Neural cell (in vitro differentiated cells): Measurements from ENCODE around the gene EMC6. TPM values are rescaled to one million over a fixed set of nuclear protein-coding genes. Genes with fewer than 3 reads are reported as not detected.
"Not testable (repeated sequence)": the region's sequence is repeated elsewhere in the genome, so short reads cannot be mapped to it uniquely, and the experiment has no call there.

ENCODE experiments used
- H2AFZ ChIP-seq: fragments of 200-600, 300-800 bp; sonication (generic), shearing (Covaris generic); 2 replicates; pipeline ENCODE4 v1.6.0; 2014; ENCODE audit warnings: low read depth, mild to moderate bottlenecking, antibody characterized with exemption, low read length, moderate library complexity
- H3F3A ChIP-seq: fragments of 200-600 bp; shearing (Covaris generic); 2 replicates; pipeline ENCODE4 v1.6.1; 2016; ENCODE audit warnings: mild to moderate bottlenecking, moderate library complexity, mixed read lengths, antibody characterized with exemption, low read length; ENCODE audit not compliant: insufficient read depth, poor library complexity, severe bottlenecking
- H3K27ac ChIP-seq: fragments of 200-600, 300-800 bp; sonication (generic), shearing (Covaris generic); 2 replicates; pipeline ENCODE4 v1.5.1; 2014; ENCODE audit warnings: mild to moderate bottlenecking, low read length, moderate library complexity
- H3K27me3 ChIP-seq: fragments of 300-800, 200-600 bp; sonication (generic), shearing (Covaris generic); 2 replicates; pipeline ENCODE4 v1.6.0; 2014; ENCODE audit warnings: mild to moderate bottlenecking, low read depth, low read length, moderate library complexity; ENCODE audit not compliant: insufficient read depth
- H3K36me3 ChIP-seq: fragments of 300-800, 200-600 bp; sonication (generic), shearing (Covaris generic); 2 replicates; pipeline ENCODE4 v1.5.1; 2014; ENCODE audit warnings: mild to moderate bottlenecking, antibody characterized with exemption, low read length, moderate library complexity; ENCODE audit not compliant: insufficient read depth
- H3K4me2 ChIP-seq: fragments of 300-800, 200-600 bp; sonication (generic), shearing (Covaris generic); 2 replicates; pipeline ENCODE4 v1.6.0; 2014; ENCODE audit warnings: mild to moderate bottlenecking, low read length
- H3K4me3 ChIP-seq: fragments of 300-800, 200-600 bp; sonication (generic), shearing (Covaris generic); 2 replicates; pipeline ENCODE4 v1.5.1; 2014; ENCODE audit warnings: mild to moderate bottlenecking, low read length, moderate library complexity
- H3K79me2 ChIP-seq: fragments of 200-600 bp; shearing (Covaris generic); replicated peaks from 2 replicates; pipeline ENCODE4 v1.6.0; 2014; ENCODE audit warnings: mild to moderate bottlenecking, low read length, moderate library complexity; ENCODE audit not compliant: insufficient read depth
- H3K9ac ChIP-seq: fragments of 300-800, 200-600 bp; sonication (generic), shearing (Covaris generic); 2 replicates; pipeline ENCODE4 v1.6.1; 2016; ENCODE audit warnings: mild to moderate bottlenecking, low read length, mixed read lengths
- H3K9me2 ChIP-seq: fragments of 200-600 bp; shearing (Covaris generic); 2 replicates; pipeline ENCODE4 v1.6.1; 2016; ENCODE audit warnings: mild to moderate bottlenecking, low read length, mixed read lengths; ENCODE audit not compliant: insufficient read depth
- H3K9me3 ChIP-seq: fragments of 200-600, 300-800 bp; sonication (generic), shearing (Covaris generic); 2 replicates; pipeline ENCODE4 v1.6.1; 2016; ENCODE audit warnings: mild to moderate bottlenecking, mixed run types, low read length, moderate library complexity, mixed read lengths
- H4K20me1 ChIP-seq: fragments of 200-600 bp; shearing (Covaris generic); 2 replicates; pipeline ENCODE4 v1.6.1; 2016; ENCODE audit warnings: mild to moderate bottlenecking, mixed run types; ENCODE audit not compliant: insufficient read depth
- EP300 ChIP-seq: fragments of 450-650 bp; conservative IDR thresholded peaks from 2 replicates; pipeline ENCODE4 v1.6.1; 2014; ENCODE audit warnings: antibody characterized with exemption, mild to moderate bottlenecking, moderate library complexity; ENCODE audit not compliant: poor library complexity, severe bottlenecking
- EZH2 ChIP-seq: fragments of 200-600, 300-800 bp; shearing (Covaris generic), sonication (generic); IDR thresholded peaks from 2 replicates; pipeline ENCODE4 v1.6.1; 2014; ENCODE audit warnings: antibody characterized with exemption, low read length, borderline replicate concordance, mild to moderate bottlenecking; ENCODE audit not compliant: insufficient read depth, poor library complexity, severe bottlenecking
- MXI1 ChIP-seq: fragments of 450-650 bp; conservative IDR thresholded peaks from 2 replicates; pipeline ENCODE4 v1.6.1; 2014; ENCODE audit warnings: antibody characterized with exemption, mild to moderate bottlenecking; ENCODE audit not compliant: poor library complexity, severe bottlenecking
- POLR2AphosphoS5 ChIP-seq: IDR thresholded peaks from 2 replicates; pipeline ENCODE4 v1.6.1; 2012
- RAD21 ChIP-seq: fragments of 450-650 bp; conservative IDR thresholded peaks from 2 replicates; pipeline ENCODE4 v1.6.1; 2014; ENCODE audit warnings: antibody characterized with exemption, mild to moderate bottlenecking, moderate library complexity
- REST ChIP-seq: IDR thresholded peaks from 2 replicates; pipeline ENCODE4 v1.6.1; 2012; ENCODE audit warnings: borderline replicate concordance
- SMC3 ChIP-seq: fragments of 450-650 bp; conservative IDR thresholded peaks from 2 replicates; pipeline ENCODE4 v1.6.1; 2014; ENCODE audit warnings: antibody characterized with exemption, mild to moderate bottlenecking, moderate library complexity; ENCODE audit not compliant: poor library complexity
- TAF1 ChIP-seq: IDR thresholded peaks from 2 replicates; pipeline ENCODE4 v1.6.1; 2012; ENCODE audit warnings: low read depth
- polyA plus RNA-seq: library from polyadenylated mRNA; depleted of rRNA; stranded (reverse); fragments of >200 nt; gene quantifications from 2 replicates; pipeline ENCODE4 v1.2.3, GENCODE V29; 2014
- TF ChIP-seq, protein P1 (sequence below): fragments of 450-650 bp; IDR thresholded peaks from 2 replicates; pipeline ENCODE4 v1.5.1; 2014; ENCODE audit warnings: antibody characterized with exemption, mild to moderate bottlenecking, moderate library complexity; ENCODE audit not compliant: poor library complexity, severe bottlenecking

The EMC6 gene
- polyA plus RNA-seq, 1 donor from 2014 or later, result 61.7 TPM

DNA sequence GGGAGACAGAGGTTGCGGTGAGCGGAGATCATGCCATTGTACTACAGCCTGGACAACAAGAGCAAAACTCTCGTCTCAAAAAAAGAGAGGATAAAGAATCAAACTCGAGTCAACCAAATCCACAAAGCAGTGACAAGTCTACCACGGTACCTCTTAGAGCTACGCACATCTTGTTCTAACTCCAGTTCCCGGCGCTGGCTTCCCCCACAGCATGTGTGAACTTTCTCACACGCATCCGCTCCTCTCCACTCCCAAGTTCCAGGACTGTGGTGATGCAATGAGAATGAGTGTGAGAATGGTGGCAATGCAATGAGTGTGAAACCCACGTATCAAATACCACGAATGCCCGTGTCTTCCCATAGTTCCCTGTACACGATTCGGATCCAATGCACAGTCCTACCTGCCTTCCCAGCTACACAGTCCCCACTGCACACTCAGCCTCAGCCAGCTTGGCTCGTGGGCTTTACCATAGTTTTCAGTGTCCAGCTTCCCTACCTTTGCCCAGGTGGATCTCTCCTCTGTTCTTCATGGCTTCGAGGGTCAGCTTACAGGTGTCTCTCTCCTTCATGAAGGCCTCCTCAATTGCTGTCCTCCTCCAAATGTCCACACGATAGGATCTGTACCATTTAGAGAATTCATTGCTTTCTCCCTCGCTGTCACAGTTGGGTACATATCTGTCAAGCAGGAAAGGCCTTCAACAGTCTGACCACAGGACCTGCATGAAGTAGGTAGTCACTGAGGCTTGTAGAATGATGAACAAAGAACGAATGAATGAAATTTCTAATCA, 36.5 kb downstream of the EMC6 start:
- no peak for TF ChIP-seq TAF1
- TF ChIP-seq, protein P1, sequence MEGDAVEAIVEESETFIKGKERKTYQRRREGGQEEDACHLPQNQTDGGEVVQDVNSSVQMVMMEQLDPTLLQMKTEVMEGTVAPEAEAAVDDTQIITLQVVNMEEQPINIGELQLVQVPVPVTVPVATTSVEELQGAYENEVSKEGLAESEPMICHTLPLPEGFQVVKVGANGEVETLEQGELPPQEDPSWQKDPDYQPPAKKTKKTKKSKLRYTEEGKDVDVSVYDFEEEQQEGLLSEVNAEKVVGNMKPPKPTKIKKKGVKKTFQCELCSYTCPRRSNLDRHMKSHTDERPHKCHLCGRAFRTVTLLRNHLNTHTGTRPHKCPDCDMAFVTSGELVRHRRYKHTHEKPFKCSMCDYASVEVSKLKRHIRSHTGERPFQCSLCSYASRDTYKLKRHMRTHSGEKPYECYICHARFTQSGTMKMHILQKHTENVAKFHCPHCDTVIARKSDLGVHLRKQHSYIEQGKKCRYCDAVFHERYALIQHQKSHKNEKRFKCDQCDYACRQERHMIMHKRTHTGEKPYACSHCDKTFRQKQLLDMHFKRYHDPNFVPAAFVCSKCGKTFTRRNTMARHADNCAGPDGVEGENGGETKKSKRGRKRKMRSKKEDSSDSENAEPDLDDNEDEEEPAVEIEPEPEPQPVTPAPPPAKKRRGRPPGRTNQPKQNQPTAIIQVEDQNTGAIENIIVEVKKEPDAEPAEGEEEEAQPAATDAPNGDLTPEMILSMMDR, result no peak
- TF ChIP-seq SMC3, result no peak
- TF ChIP-seq MXI1, result no peak
- no peak for TF ChIP-seq POLR2AphosphoS5
- no peak for TF ChIP-seq REST
- TF ChIP-seq EP300, result no peak
- TF ChIP-seq EZH2, result no peak
- TF ChIP-seq RAD21, result no peak
- H3K4me2 ChIP-seq, result no peak overlapping the region
- H3F3A ChIP-seq, result no peaks in the 10 kb centered on the region

DNA sequence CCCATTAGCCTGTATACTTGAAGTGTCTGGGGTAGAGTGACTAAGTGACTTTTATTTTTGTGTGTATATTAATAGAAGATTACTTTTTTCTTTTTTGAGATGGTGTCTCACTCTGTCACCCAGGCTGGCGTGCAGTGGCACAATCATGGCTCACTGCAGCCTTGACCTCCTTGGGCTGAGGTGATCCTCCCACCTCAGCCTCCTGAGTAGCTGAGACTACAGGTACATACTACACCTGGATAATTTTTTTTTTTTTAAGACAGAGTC, 37.0 kb downstream of the EMC6 start:
- not testable (repeated sequence) for H3K4me2 ChIP-seq, H3K27me3 ChIP-seq, H3K79me2 ChIP-seq, H2AFZ ChIP-seq, H3K9ac ChIP-seq, H3K9me3 ChIP-seq, H3F3A ChIP-seq, H3K9me2 ChIP-seq, H3K36me3 ChIP-seq, H4K20me1 ChIP-seq, H3K4me3 ChIP-seq, H3K27ac ChIP-seq

More for the DNA sequence above, 36.5 kb downstream of the EMC6 start:
- Histone ChIP-seq H3K4me3 (no peak overlapping the region), H3K9me2 (no peaks in the 10 kb centered on the region), H3K9ac (no peak overlapping the region), H3K36me3 (no peaks in the 10 kb centered on the region), H3K27me3 (no peaks in the 10 kb centered on the region), H3K9me3 (no peaks in the 10 kb centered on the region), H3K27ac (no peak overlapping the region), H3K79me2 (no peaks in the 10 kb centered on the region), H4K20me1 (no peaks in the 10 kb centered on the region), H2AFZ (no peak overlapping the region)

GRCh38 chr17:3708366-3708765, 39.8 kb downstream of the EMC6 start:
- H3K4me3 ChIP-seq, result no peak overlapping the region
- no peaks in the 10 kb centered on the region for H3K36me3 ChIP-seq
- H2AFZ ChIP-seq, result no peak overlapping the region
- H3K4me2 ChIP-seq, result no peak overlapping the region
- no peak overlapping the region for H3K27ac ChIP-seq
- no peaks in the 10 kb centered on the region for H3K9me3 ChIP-seq
- H3K79me2 ChIP-seq, result no peaks in the 10 kb centered on the region
- TF ChIP-seq EZH2, result no peak
- no peak overlapping the region for H3K9ac ChIP-seq
- no peaks in the 10 kb centered on the region for H4K20me1 ChIP-seq
- no peaks in the 10 kb centered on the region for H3K27me3 ChIP-seq
- H3K9me2 ChIP-seq, result no peaks in the 10 kb centered on the region
- no peaks in the 10 kb centered on the region for H3F3A ChIP-seq
